ENCODE data around the gene PTF1A. TPM values are rescaled to one million over a fixed set of nuclear protein-coding genes. Genes with fewer than 3 reads are reported as not detected.

The PTF1A gene
- total RNA-seq, 1 experiment from 2014 or later = not detected

- DNase-seq (ENCODE audit: extremely low read depth, low read depth) = no peak
These were observed 5.9 kb upstream of the PTF1A start for GRCh38 chr10:23186178-23186577.

GRCh38 chr10:23186697-23187096, 5.4 kb upstream of the PTF1A start:
- DNase-seq (ENCODE audit: extremely low read depth, low read depth) = no peak

GRCh38 chr10:23187155-23187554, 5.0 kb upstream of the PTF1A start:
- no peak for DNase-seq (ENCODE audit: extremely low read depth, low read depth)

GRCh38 chr10:23189024-23189423, 3.1 kb upstream of the PTF1A start:
- DNase-seq (ENCODE audit: extremely low read depth, low read depth) = no peak

- no peak for DNase-seq (ENCODE audit: extremely low read depth, low read depth)
These were observed 994 bp upstream of the PTF1A start for GRCh38 chr10:23190872-23191763.

GRCh38 chr10:23192712-23193434, 761 bp downstream of the PTF1A start:
- no peak for DNase-seq (ENCODE audit: extremely low read depth, low read depth)

GRCh38 chr10:23193435-23194074, 1.4 kb downstream of the PTF1A start:
- no peak for DNase-seq (ENCODE audit: extremely low read depth, low read depth)

- DNase-seq (ENCODE audit: extremely low read depth, low read depth) = no peak
These were observed 2.4 kb downstream of the PTF1A start for GRCh38 chr10:23194471-23194965.

- no peak for DNase-seq (ENCODE audit: extremely low read depth, low read depth)
These were observed 3.1 kb downstream of the PTF1A start for GRCh38 chr10:23194966-23195845.

GRCh38 chr10:23195846-23196600, 3.9 kb downstream of the PTF1A start:
- DNase-seq (ENCODE audit: extremely low read depth, low read depth) = no peak

GRCh38 chr10:23196915-23197314, 4.8 kb downstream of the PTF1A start:
- DNase-seq (ENCODE audit: extremely low read depth, low read depth) = no peak

GRCh38 chr10:23197416-23197861, 5.3 kb downstream of the PTF1A start:
- no peak for DNase-seq (ENCODE audit: extremely low read depth, low read depth)

- DNase-seq (ENCODE audit: extremely low read depth, low read depth) = no peak
These were observed 6.5 kb downstream of the PTF1A start for GRCh38 chr10:23198610-23198939.

- DNase-seq (ENCODE audit: extremely low read depth, low read depth) = no peak
These were observed 7.0 kb downstream of the PTF1A start for GRCh38 chr10:23198940-23199767.

GRCh38 chr10:23199768-23200511, 7.8 kb downstream of the PTF1A start:
- DNase-seq (ENCODE audit: extremely low read depth, low read depth) = no peak

- no peak for DNase-seq (ENCODE audit: extremely low read depth, low read depth)
These were observed 8.5 kb downstream of the PTF1A start for GRCh38 chr10:23200586-23200985.

GRCh38 chr10:23200997-23201652, 9.0 kb downstream of the PTF1A start:
- DNase-seq (ENCODE audit: extremely low read depth, low read depth) = no peak

All from NCI-H460 (cell line).